Peyer's patch (tissue), 4 donors: Measurements from ENCODE around the gene PCBP2. TPM values are rescaled to one million over a fixed set of nuclear protein-coding genes. Genes with fewer than 3 reads are reported as not detected.

Experiments
- DNase-seq, 3 donors: peaks; one replicate each; pipeline ENCODE4 v3.0.0-alpha.2; 2017 to 2019
- H3K27ac ChIP-seq, 4 donors: fragments of 200-600 bp; sonication (generic); one replicate each; pipeline ENCODE4 v1.5.1; 2016 to 2019
- H3K27me3 ChIP-seq, 2 donors: fragments of 200-600 bp; sonication (generic); one replicate each; pipeline ENCODE4 v1.5.1; 2019
- H3K36me3 ChIP-seq, 3 donors: fragments of 200-600 bp; sonication (generic); one replicate each; pipeline ENCODE4 v1.5.1; 2016 to 2019
- H3K4me1 ChIP-seq, 4 donors: fragments of 200-600 bp; sonication (generic); one replicate each; pipeline ENCODE4 v1.5.1; 2016 to 2019
- H3K4me3 ChIP-seq, 4 donors: fragments of 200-600 bp; sonication (generic); 1 replicate in 3 of 4; 2 replicates in 1 of 4; pipeline ENCODE4 v1.5.1; 2016 to 2019; ENCODE audit warnings: mild to moderate bottlenecking in 1 of 4
- H3K9me3 ChIP-seq, 4 donors: fragments of 200-600 bp; sonication (generic); one replicate each; pipeline ENCODE4 v1.5.1; 2016 to 2019; ENCODE audit warnings: mild to moderate bottlenecking in 1 of 4
- CTCF ChIP-seq, 6 experiments: fragments of 450-650 bp in 4 of 6; fragments of 200-600 bp in 2 of 6; sonication (generic) in 1 of 6; IDR thresholded peaks; one replicate each; pipeline ENCODE4 v1.5.1; 2017 to 2019; ENCODE audit warnings: antibody characterized with exemption in 6 of 6, mild to moderate bottlenecking in 3 of 6, moderate library complexity in 1 of 6
- POLR2A ChIP-seq, 2 donors: fragments of 450-650 bp; IDR thresholded peaks; one replicate each; pipeline ENCODE4 v1.5.1; 2017; ENCODE audit warnings: antibody characterized with exemption in 2 of 2, mild to moderate bottlenecking in 2 of 2, moderate library complexity in 2 of 2
- total RNA-seq, 4 donors: library from RNA; depleted of rRNA; stranded (reverse); fragments of >200 nt; gene quantifications; one replicate each; pipeline ENCODE4 v1.1.0, GENCODE V29; 2016

Gene PCBP2
- total RNA-seq, 4 donors from 2014 or later = 384 to 549 (median 500) TPM

GRCh38 chr12:53513712-53514410 lies 62.0 kb downstream of the PCBP2 start:
- H3K4me3 ChIP-seq = no peak overlapping the region
- no peaks in the 10 kb centered on the region for H3K27me3 ChIP-seq
- DNase-seq = no peak
- peaks cover 0 to 79% (median 0%) of the 10 kb centered on the region in 3 donors for H3K36me3 ChIP-seq
- TF ChIP-seq POLR2A (IDR thresholded peaks at IDR 0.05) (no peak), CTCF (IDR thresholded peaks at IDR 0.05) (no peak)
- H3K27ac ChIP-seq = no peak overlapping the region
- H3K9me3 ChIP-seq = no peaks in the 10 kb centered on the region
- peaks cover 0 to 1% (median 0%) of the 10 kb centered on the region in 4 donors for H3K4me1 ChIP-seq

GRCh38 chr12:53514628-53515290 lies 62.9 kb downstream of the PCBP2 start:
- DNase-seq = no peak
- no peaks in the 10 kb centered on the region for H3K27me3 ChIP-seq
- no peak overlapping the region for H3K27ac ChIP-seq
- H3K4me3 ChIP-seq = no peak overlapping the region
- TF ChIP-seq CTCF (IDR thresholded peaks at IDR 0.05) (no peak), POLR2A (IDR thresholded peaks at IDR 0.05) (no peak)
- H3K4me1 ChIP-seq = no peaks in the 10 kb centered on the region
- H3K9me3 ChIP-seq = no peaks in the 10 kb centered on the region
- peaks cover 0 to 88% (median 0%) of the 10 kb centered on the region in 3 donors for H3K36me3 ChIP-seq

GRCh38 chr12:53515291-53515680 lies 63.4 kb downstream of the PCBP2 start:
- Histone ChIP-seq H3K4me3 (no peak overlapping the region), H3K4me1 (no peaks in the 10 kb centered on the region), H3K9me3 (no peaks in the 10 kb centered on the region), H3K36me3 (peaks cover 0 to 92% (median 0%) of the 10 kb centered on the region in 3 donors), H3K27me3 (no peaks in the 10 kb centered on the region), H3K27ac (no peak overlapping the region)
- TF ChIP-seq CTCF (IDR thresholded peaks at IDR 0.05) = no peak
- TF ChIP-seq POLR2A (IDR thresholded peaks at IDR 0.05) = no peak
- DNase-seq = no peak

- no peaks in the 10 kb centered on the region for H3K4me1 ChIP-seq
- no peaks in the 10 kb centered on the region for H3K27me3 ChIP-seq
- H3K36me3 ChIP-seq = peaks cover 0 to 97% (median 0%) of the 10 kb centered on the region in 3 donors
- H3K9me3 ChIP-seq = no peaks in the 10 kb centered on the region
- no peak for DNase-seq
- no peak overlapping the region for H3K27ac ChIP-seq
- no peak overlapping the region for H3K4me3 ChIP-seq
- TF ChIP-seq CTCF (IDR thresholded peaks at IDR 0.05) = no peak
- TF ChIP-seq POLR2A (IDR thresholded peaks at IDR 0.05) = no peak
Measured at GRCh38 chr12:53516758-53517455, 65.0 kb downstream of the PCBP2 start.

- no peak overlapping the region for H3K27ac ChIP-seq
Measured at GRCh38 chr12:53518381-53518780, 66.5 kb downstream of the PCBP2 start.

More at GRCh38 chr12:53518381-53518780, 66.5 kb downstream of the PCBP2 start:
- DNase-seq = no peak
- TF ChIP-seq POLR2A (IDR thresholded peaks at IDR 0.05) = no peak
- no peak for TF ChIP-seq CTCF (IDR thresholded peaks at IDR 0.05)
- Histone ChIP-seq H3K4me1 (no peaks in the 10 kb centered on the region), H3K9me3 (no peaks in the 10 kb centered on the region), H3K4me3 (no peak overlapping the region), H3K27me3 (no peaks in the 10 kb centered on the region), H3K36me3 (peaks cover 0 to 97% (median 5%) of the 10 kb centered on the region in 3 donors)
